HG03342 (cell line): ENCODE results near the gene PRR30.
"Not testable (repeated sequence)": the region's sequence is repeated elsewhere in the genome, so short reads cannot be mapped to it uniquely, and the experiment has no call there.

ENCODE experiments used
- ATAC-seq: cut with Tn5 transposase; IDR thresholded peaks from one replicate; pipeline ENCODE4 v1.9.1; 2021; ENCODE audit warnings: mild to moderate bottlenecking, moderate library complexity; ENCODE audit not compliant: unreplicated experiment

The PRR30 gene

DNA sequence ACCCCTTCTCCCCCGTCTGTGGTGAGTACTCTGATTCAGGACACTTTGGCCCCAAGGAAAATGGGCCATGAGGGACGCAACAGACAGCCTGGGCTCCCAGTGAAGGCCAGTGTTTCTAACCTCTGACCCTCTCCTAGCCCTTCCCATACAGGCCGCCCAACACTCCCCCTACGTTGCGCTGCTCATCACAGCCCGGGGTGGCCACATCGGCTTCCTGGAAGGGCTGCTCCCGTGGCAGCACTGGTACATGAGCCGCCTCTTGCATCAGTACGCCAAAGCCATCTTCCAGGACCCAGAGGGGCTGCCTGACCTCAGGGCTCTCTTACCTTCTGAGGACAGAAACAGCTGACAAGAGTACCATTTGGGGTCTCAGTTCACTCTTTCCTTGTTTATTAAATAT, 8.8 kb downstream of the PRR30 start:
- ATAC-seq: no peak

- ATAC-seq: no peak
These were observed 10.3 kb downstream of the PRR30 start for GRCh38 chr2:27128668-27129571.

DNA sequence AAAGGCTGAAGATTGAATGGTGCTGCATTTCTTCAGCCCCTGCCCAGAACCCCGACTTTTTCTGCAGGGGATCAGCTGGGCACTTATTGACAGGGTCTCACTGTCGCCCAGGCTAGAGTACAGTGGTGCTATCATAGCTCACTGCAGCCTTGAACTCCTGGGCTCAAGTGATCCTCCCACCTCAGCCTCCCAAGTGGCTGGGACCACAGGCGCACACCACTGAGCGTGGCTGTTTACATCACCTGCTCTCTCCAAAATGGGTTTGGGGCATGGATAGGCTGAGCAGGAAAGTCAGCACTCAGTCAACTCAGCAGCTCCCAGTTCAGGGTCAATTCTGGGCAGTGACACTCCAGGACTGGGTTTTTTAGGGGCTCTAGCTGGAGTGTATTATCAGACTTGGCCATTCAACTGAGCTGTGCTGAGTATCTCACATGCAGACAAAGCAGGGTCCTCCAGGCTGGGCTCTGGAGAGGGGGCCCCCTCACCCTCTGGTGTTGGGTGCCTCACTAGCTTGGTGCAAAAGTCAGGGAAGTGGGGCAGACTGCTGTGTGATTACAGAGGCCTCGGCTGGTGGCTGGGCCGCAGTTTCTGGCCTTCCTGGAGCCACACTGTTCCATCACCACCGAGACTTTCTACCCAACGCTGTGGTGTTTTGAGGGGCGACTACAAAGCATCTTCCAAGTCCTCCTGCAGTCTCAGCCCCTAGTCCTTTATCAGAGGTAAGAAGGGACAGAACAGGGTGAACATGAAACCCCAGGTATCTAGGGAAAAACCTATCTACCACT, 11.1 kb downstream of the PRR30 start:
- ATAC-seq: no peak

GRCh38 chr2:27126252-27126710, 12.9 kb downstream of the PRR30 start:
- no peak for ATAC-seq

DNA sequence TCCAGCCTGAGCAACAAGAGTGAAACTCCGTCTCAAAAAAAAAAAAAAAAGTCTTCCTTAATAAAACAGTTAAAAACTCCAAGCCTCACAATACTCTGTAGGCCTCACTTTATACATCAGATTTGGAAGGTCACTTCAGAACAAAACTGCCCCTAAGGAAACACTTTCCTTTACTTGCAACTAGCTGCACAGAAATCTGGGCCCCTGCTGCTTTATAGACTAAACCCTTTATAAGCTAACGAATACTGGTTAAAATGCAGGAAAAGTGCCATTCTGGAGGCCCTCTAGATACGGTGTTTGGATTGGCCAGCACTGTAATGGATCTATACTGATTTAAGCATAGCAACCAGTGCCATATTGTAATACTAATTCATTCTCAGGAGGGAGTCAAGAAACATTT, 14.1 kb downstream of the PRR30 start:
- no peak for ATAC-seq

- ATAC-seq: no peak
These were observed 15.7 kb downstream of the PRR30 start, which contains the start of gene ABHD1 for GRCh38 chr2:27123302-27124150. Gene ABHD1 (plus strand): TSS chr2:27123815. CDS start chr2:27123949, 134 bp downstream.

- ATAC-seq: no peak
These were observed 16.4 kb downstream of the PRR30 start for GRCh38 chr2:27122791-27123190.

DNA sequence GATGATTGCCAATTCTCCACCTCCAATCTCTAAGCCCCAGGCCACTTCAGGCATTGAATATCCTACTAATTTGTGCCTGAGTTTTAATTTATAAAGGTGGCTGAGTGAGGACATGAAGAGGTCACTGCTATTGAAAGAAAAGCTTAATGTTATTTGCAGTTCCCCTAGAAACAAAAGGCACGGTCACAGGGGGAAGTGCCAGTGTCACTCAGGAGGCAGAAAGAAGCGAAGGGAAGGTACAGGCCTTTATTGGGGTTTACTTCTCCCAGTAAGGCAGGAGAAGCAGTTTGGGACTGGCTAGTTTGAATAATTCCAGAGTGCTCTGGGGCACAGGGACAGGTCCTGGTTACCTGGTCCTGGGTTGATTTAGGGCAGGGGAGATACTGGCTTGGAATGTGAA, 17.3 kb downstream of the PRR30 start:
- no peak for ATAC-seq

GRCh38 chr2:27119330-27119670, 19.9 kb downstream of the PRR30 start:
- ATAC-seq: not testable (repeated sequence)

GRCh38 chr2:27118525-27119329, 20.5 kb downstream of the PRR30 start, which contains the start of gene CGREF1:
Gene CGREF1 (minus strand): TSS chr2:27119128. CDS start chr2:27104366, 14,762 bp downstream.
- ATAC-seq: no peak

- ATAC-seq: no peak
These were observed 21.1 kb downstream of the PRR30 start for GRCh38 chr2:27117995-27118524.

DNA sequence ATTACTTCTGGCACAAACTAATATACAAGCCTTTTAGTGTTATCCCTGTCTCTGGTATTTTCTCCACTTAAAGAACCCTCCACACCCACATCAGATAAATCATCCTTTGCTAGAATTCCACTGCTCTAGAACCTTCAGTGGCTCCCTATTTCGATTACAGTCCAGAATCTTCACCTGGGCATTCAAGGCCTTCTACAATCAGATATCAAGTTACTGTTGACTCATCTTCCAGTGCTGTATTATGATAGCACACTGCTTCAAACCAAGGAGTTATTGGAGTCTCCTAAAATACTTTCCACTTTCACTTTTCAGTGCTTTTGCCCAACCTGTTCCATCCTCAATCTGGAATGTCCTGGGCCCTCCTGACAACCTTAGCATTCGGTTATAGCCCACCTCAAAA, 23.7 kb downstream of the PRR30 start:
- ATAC-seq: no peak

GRCh38 chr2:27111392-27112078, 27.7 kb downstream of the PRR30 start:
- ATAC-seq: not testable (repeated sequence)

DNA sequence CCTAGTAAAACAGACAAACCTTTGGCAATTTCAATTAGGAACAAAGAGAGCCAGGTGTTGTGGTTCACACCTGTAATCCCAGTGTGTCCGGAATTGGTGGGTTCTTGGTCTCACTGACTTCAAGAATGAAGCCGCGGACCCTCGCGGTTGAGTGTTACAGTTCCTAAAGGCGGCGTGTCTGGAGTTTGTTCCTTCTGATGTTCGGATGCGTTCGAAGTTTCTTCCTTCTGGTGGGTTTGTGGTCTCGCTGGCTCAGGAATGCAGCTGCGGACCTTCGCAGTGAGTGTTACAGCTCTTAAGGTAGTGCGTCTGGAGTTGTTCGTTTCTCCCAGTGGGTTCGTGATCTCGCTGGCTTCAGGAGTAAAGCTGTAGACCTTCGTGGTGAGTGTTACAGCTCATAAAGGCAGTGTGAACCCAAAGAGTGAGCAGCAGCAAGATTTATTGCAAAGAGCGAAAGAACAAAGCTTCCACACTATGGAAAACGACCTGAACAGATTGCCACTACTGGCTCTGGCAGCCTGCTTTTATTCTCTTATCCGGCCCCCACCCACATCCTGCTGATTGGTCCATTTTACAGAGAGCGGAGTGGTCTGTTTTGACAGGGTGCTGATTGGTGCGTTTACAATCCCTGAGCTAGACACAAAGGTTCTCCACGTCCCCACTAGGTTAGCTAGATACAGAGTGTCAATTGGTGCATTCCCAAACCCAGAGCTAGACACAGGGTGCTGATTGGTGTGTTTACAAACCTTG, 28.4 kb downstream of the PRR30 start:
- ATAC-seq: not testable (repeated sequence)

GRCh38 chr2:27109083-27109482, 30.1 kb downstream of the PRR30 start:
- no peak for ATAC-seq

GRCh38 chr2:27108221-27108620, 31.0 kb downstream of the PRR30 start:
- ATAC-seq: no peak

GRCh38 chr2:27105981-27106380, 33.2 kb downstream of the PRR30 start:
- no peak for ATAC-seq

DNA sequence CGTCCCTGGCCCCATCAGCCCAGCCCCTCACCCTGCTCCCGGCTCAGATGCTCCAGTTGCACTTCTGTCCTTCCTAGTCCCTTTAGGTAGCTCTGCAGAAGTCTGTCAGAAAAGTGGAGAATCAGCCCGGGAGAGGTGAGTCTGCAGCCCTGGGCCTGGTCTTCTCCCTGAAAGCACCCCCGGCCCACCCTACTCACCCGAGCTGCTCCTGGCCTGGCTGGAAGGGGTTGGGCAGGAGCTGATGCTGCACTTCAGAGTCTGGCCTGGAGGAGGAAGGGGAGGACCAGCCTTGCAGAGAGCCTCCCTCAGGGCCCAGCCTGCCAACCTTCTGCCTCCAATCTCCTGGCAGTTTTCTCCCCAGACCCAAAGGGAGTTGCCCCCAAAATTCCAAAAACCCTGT, 36.9 kb downstream of the PRR30 start:
- no peak for ATAC-seq
